CD4-positive, alpha-beta T cell treated with Interleukin-12 subunit alpha and Interleukin-12 subunit beta, for 1 hour (primary cell): ENCODE data around the gene CPN2.
A peak's percentile ranks its signal among the peaks of the same experiment; 100 is the strongest.

Experiments
- DNase-seq: peaks from one replicate; pipeline ENCODE4 v3.0.0-alpha.2; 2020

Gene CPN2

GRCh38 chr3:194312186-194312742 lies 38.9 kb downstream of the CPN2 start:
- no peak for DNase-seq

GRCh38 chr3:194311000-194311399 lies 40.1 kb downstream of the CPN2 start:
- DNase-seq: no peak

- no peak for DNase-seq
Measured at GRCh38 chr3:194310060-194310835, 40.9 kb downstream of the CPN2 start.

GRCh38 chr3:194308601-194309449 lies 42.3 kb downstream of the CPN2 start:
- DNase-seq: no peak

- no peak for DNase-seq
Measured at GRCh38 chr3:194307849-194308248, 43.3 kb downstream of the CPN2 start.

- peak; percentile 23 for DNase-seq
Measured at GRCh38 chr3:194306771-194307640, 44.1 kb downstream of the CPN2 start.

GRCh38 chr3:194306109-194306686 lies 44.9 kb downstream of the CPN2 start:
- DNase-seq: peak; percentile 65

GRCh38 chr3:194305356-194306108 lies 45.6 kb downstream of the CPN2 start:
- no peak for DNase-seq

GRCh38 chr3:194304186-194304917 lies 46.8 kb downstream of the CPN2 start:
- DNase-seq: no peak

- no peak for DNase-seq
Measured at GRCh38 chr3:194303749-194304148, 47.4 kb downstream of the CPN2 start.

- DNase-seq: no peak
Measured at GRCh38 chr3:194301730-194302129, 49.4 kb downstream of the CPN2 start.

- no peak for DNase-seq
Measured at GRCh38 chr3:194300936-194301335, 50.2 kb downstream of the CPN2 start.

GRCh38 chr3:194300382-194300758 lies 50.8 kb downstream of the CPN2 start:
- DNase-seq: no peak

GRCh38 chr3:194298331-194299227 lies 52.5 kb downstream of the CPN2 start:
- no peak for DNase-seq

GRCh38 chr3:194296454-194297263 lies 54.5 kb downstream of the CPN2 start:
- DNase-seq: no peak

- DNase-seq: no peak
Measured at GRCh38 chr3:194294895-194295214, 56.3 kb downstream of the CPN2 start.

- DNase-seq: no peak
Measured at GRCh38 chr3:194294199-194294894, 56.8 kb downstream of the CPN2 start.

- DNase-seq: no peak
Measured at GRCh38 chr3:194293546-194294198, 57.5 kb downstream of the CPN2 start.
